Measurements from ENCODE around the gene OR7A5.
"Not testable (repeated sequence)": the region's sequence is repeated elsewhere in the genome, so short reads cannot be mapped to it uniquely, and the experiment has no call there.

OR7A5 gene

GRCh38 chr19:14835011-14835410 is at the start of gene OR7A5, which contains the start of gene OR7C1:
OR7A5 (minus strand) TSS chr19:14835185; CDS start chr19:14828241, 6,944 bp downstream.
OR7C1 (minus strand) TSS chr19:14835185; CDS start chr19:14800136, 35,049 bp downstream.
- H3K27ac ChIP-seq, result peak within 1 kb of the TSS in 5 of 21 experiments; percentile 13 to 81 (median 17)

GRCh38 chr19:14871619-14872230 is 36.7 kb upstream of the OR7A5 start:
- no peak overlapping the region for H3K4me3 ChIP-seq

More at GRCh38 chr19:14835011-14835410, at the start of gene OR7A5, which contains the start of gene OR7C1:
- no peak within 1 kb of the TSS for H3K4me3 ChIP-seq

DNA sequence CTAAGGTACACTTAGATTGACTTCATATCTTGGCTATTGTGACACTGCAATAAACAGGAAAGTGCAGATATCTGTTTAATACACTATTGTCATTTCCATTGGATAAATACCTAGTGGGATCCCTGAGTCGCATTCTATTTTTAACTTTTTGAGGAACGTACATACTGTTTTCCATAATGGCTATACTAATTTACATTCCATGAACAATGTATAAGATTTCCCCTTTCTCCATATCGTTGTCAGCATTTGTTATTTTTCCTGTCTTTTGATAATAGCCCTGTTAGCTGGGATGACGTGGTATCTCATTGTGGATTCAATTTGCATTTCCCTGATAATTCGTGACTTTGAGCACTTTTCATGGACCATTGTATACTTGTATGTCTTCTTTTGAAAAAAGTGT is 33.5 kb upstream of the OR7A5 start:
- no peak overlapping the region for H3K4me3 ChIP-seq
- no peak overlapping the region for H3K27ac ChIP-seq

More at GRCh38 chr19:14871619-14872230, 36.7 kb upstream of the OR7A5 start:
- no peak overlapping the region for H3K27ac ChIP-seq

- H3K27ac ChIP-seq, result no peak within 1 kb of the TSS
- no peak within 1 kb of the TSS for H3K4me3 ChIP-seq
Observed at GRCh38 chr19:14848822-14849221, 13.8 kb upstream of the OR7A5 start, which contains the start of gene OR7A10. OR7A10 (minus strand) TSS chr19:14848922; CDS start chr19:14841877, 7,045 bp downstream.

- Histone ChIP-seq H3K4me3 (no peak overlapping the region), H3K27ac (peak overlapping the region in 1 of 21 experiments; percentile 73)
Observed at GRCh38 chr19:14843578-14843977, 8.6 kb upstream of the OR7A5 start.

- Histone ChIP-seq H3K4me3 (no peak overlapping the region), H3K27ac (peak overlapping the region in 1 of 21 experiments; percentile 73)
Observed at GRCh38 chr19:14843169-14843568, 8.2 kb upstream of the OR7A5 start.

GRCh38 chr19:14840206-14840605 is 5.2 kb upstream of the OR7A5 start:
- H3K27ac ChIP-seq, result no peak overlapping the region
- H3K4me3 ChIP-seq, result no peak overlapping the region

- Histone ChIP-seq H3K27ac (peak overlapping the region in 1 of 21 experiments; percentile 67), H3K4me3 (no peak overlapping the region)
Observed at GRCh38 chr19:14837391-14837790, 2.4 kb upstream of the OR7A5 start.

DNA sequence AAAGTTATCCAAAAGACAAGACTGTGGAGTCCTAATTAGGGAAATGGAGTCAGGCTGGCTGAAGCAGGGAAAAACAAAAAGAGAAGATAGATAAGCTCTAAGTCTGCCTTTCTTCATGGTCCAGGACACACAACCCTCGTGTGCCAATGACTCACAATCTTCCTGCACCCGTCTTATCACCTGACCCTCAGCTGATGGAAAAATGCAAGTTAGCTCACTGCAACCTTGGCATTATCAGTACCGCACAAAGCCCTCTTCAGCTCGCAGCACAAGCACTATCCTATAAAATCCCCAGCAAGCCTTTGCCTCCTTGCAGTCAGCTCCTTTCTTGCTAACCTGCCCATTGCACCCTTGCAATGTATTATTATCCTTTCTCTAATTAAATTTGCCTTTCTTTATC is 4.3 kb downstream of the OR7A5 start:
- no peak overlapping the region for H3K4me3 ChIP-seq
- no peak overlapping the region for H3K27ac ChIP-seq

DNA sequence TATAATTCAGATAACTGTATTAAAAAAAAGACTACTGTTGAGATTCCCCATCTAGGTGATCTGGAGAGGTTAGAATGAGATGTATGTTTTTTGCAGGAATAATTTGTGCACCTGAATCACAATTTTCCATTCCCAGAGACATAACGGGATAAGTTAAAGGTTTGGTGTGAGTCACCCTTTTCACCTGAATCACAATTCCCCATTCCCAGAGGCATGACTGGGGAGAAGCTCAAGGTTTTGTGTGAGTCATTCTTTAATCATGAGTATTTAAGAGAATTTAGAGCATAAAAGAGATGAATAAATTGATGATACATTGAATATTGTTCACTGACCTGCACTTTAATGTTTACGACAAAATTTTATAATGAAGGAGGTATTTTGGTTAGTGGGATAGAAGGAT is 9.0 kb downstream of the OR7A5 start:
- H3K27ac ChIP-seq, result no peak overlapping the region
- H3K4me3 ChIP-seq, result no peak overlapping the region

GRCh38 chr19:14821937-14822336 is 13.0 kb downstream of the OR7A5 start:
- H3K4me3 ChIP-seq, result no peak overlapping the region
- H3K27ac ChIP-seq, result no peak overlapping the region

GRCh38 chr19:14818588-14818987 is 16.4 kb downstream of the OR7A5 start:
- no peak overlapping the region for H3K27ac ChIP-seq

DNA sequence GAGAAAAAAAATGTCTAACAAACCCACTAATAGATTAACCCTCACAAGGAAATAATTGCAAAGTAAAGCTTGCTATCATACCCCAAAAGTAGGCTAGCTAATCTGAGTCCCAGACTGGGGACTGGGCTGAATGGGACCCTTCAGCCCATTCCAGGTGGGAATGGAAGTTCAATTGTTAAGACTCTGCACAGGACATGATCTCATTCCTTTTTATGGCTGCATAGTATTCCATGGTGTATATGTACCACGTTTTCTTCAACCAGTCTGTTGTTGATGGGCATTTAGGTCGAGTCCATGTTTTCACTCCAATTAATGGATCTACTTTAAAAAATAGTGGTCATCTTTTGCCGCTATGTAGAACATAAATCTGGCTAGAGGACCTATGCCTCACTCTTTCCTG is 17.9 kb downstream of the OR7A5 start:
- no peak overlapping the region for H3K27ac ChIP-seq
- H3K4me3 ChIP-seq, result no peak overlapping the region

More at GRCh38 chr19:14818588-14818987, 16.4 kb downstream of the OR7A5 start:
- H3K4me3 ChIP-seq, result no peak overlapping the region

DNA sequence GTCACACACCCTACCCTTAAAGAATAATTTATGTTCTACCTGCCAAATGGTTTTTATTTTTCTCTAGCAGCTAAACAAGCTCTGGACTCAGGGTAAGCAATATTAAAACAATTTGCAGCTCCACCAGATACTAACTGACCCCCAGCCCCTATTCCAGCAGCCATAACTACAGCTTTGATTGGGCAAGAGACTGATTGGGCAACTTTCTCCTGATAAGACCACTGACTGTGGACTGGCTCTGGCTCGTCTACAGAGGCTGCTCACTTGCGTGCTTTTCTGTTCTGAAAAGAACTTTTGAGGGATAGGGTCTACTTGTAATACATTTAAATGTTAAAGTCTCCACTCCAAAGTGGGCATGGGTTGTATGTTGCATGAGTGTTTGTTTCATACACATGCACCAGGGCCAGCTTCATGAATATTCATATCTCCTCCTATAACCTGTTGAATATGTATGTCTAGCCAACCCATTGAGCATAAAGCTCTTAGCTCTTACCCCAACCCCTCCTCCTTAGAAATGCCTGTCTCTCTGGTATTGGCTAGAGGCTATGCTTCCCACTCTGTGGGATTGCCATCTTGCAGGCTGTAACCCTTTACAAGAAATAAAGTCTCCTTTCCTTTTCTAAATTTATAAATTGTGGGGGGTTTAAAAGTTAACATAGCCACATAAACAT is 19.9 kb downstream of the OR7A5 start:
- H3K4me3 ChIP-seq, result no peak overlapping the region
- H3K27ac ChIP-seq, result no peak overlapping the region

DNA sequence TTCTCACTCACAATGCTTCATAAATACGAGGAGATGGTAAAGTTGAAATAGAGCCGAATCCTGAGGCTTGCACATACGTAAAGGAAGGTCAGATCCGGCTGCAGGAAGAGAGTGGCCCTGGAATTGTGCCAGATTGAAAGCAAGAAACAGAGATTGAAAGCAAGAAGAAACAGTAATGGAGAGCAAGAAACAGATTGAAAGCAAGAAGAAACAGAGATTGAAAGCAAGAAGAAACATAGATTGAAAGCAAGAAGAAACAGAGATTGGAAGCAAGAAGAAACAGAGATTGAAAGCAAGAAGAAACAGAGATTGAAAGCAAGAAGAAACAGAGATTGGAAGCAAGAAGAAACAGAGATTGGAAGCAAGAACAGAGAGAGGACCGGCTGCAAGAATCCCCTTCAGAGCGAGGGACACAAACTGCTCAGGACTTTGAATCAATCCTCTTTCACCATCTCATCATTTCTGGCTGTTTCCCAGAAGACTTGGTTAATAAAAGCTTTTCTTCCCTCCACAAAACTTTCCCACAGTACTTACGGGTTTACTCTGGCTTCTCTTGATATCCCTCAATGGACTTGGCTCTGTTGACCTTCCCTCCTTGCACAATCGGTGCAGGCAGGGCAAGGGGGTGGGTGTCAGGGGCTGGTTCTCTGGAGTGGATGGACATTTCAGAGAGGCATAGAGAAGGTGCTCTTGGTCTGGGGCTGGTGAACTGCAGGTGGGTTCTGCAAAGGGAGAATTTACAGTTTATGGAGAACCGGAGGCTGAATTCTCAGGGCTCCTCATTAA is 25.5 kb downstream of the OR7A5 start:
- Histone ChIP-seq H3K4me3 (no peak overlapping the region), H3K27ac (no peak overlapping the region)

DNA sequence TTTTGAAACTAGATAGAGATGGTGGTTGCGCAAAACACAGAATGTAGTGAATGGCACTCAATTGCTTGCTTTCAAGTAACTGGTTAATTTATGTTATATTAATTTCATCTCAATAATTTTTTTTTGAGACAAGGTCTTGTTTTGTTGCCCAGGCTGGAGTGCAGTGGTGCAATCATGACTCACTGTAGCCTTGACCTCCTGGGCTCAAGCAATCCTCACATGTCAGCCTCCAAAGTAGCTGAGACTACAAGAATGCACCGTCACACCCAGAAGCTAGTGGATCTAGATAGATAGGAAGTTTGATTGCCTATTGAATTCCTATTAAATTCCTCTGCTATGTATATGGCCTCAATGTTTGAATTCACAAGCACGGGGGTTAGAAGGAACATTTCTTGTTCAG is 30.2 kb downstream of the OR7A5 start:
- Histone ChIP-seq H3K27ac (no peak overlapping the region), H3K4me3 (no peak overlapping the region)

DNA sequence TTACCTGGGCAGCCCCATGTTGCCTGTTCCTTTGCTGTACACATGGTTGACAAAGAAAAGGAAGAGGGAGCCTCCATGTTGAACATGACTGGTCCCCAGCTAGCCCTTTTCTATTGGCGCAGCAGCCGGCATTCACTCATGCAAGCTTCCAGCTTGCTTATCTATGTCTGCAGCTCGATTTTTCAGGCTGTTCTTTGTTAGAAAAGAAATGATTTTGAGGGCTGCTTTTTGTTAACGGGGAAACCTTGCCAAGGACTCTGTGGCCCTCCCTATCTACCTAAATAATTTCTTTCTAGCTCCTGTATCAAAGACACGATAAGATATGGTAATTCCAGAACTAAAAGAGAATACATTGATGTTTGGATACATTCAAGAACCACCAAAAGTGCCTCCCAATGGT is 36.2 kb downstream of the OR7A5 start:
- Histone ChIP-seq H3K27ac (no peak overlapping the region), H3K4me3 (no peak overlapping the region)

GRCh38 chr19:14796021-14796420 is 39.0 kb downstream of the OR7A5 start:
- Histone ChIP-seq H3K4me3 (no peak overlapping the region), H3K27ac (no peak overlapping the region)

- Histone ChIP-seq H3K4me3 (no peak overlapping the region), H3K27ac (no peak overlapping the region)
Observed at GRCh38 chr19:14795078-14795721, 39.8 kb downstream of the OR7A5 start.

DNA sequence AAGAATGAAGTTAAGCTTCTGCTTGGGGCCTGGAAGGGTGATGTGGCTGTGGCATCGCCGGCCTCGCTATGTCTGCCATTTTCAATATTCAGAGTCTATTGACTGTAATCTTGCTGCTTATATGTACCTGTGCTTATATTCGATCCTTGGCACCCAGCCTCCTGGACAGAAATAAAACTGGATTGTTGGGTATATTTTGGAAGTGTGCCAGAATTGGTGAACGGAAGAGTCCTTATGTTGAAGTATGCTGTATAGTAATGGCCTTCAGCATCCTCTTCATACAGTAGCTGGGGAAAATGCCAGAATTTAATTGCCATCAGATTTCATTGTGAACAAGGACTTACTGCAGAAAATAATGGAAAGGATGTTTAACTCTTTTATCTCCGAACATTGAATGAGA is 42.7 kb downstream of the OR7A5 start:
- H3K4me3 ChIP-seq, H3K27ac ChIP-seq: not testable (repeated sequence)

Data from skin epidermis (tissue), 12 donors.